Stimulated activated naive CD4-positive, alpha-beta T cell treated with Interleukin-2 at 50 U/mL for 16 hours (primary cell): Measurements from ENCODE around the gene GSTA3.
A peak's percentile ranks its signal among the peaks of the same experiment; 100 is the strongest.
"Not testable (repeated sequence)": the region's sequence is repeated elsewhere in the genome, so short reads cannot be mapped to it uniquely, and the experiment has no call there.

Source experiments
- DNase-seq: peaks from one replicate; lab custom pipeline; 2025; lab: John Stamatoyannopoulos, UW

GSTA3 gene

GRCh38 chr6:52910091-52910490, 593 bp upstream of the GSTA3 start:
- DNase-seq = no peak

GRCh38 chr6:52909131-52909530, 367 bp downstream of the GSTA3 start:
- DNase-seq = no peak

- DNase-seq = no peak
Measured at GRCh38 chr6:52908526-52908925, 972 bp downstream of the GSTA3 start.

DNA sequence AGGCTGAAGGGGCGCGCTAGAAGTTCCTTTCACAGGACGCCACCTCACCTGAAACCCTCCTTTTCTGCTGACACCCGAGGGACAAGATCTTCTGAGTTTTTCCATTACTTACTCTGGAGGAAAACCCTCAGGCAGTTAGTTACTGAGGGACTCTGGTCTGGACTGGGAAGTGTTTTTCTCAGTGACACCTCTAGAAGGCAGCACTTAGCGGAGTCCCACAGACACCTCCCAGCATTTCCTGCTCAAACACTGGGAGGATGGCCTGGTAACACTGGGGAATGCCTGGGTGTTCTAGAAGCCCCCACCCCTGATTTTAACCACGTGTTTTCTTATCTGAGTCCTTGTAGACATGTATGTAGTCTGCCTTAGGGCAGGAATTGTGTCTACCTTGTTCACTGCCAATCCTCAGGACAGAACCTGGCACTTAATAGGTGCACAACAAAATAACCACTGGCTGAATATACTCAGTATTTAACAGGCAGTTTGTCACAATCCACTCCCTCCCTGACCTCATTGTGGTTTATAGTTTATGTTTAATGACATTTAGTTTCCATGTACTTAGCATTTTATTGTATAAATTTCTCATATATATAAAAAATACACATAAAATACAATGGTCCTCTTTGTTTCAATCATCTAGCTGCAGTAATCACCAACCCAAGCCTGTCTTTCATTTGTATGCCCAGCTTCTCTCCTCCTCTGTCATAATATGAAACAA, 4.8 kb downstream of the GSTA3 start:
- no peak for DNase-seq

DNA sequence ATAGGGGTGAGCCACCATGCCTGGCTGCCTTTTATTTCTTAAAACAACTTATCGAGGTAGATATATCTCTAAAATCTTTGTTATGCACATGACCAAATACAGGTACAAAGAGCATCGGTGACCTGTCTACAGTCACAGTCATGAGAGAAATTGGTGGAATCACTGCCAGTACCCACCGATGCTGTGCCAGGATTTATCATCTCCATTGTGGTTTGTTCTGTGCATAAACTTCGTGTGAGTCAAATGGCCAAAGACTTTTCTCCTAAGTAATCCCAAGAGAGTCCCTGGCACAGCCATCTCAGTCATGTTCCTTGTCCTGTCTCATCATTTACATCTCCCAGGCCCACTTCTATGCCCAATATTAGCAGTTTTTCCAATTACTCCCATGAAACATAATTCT, 9.0 kb downstream of the GSTA3 start:
- no peak for DNase-seq

DNA sequence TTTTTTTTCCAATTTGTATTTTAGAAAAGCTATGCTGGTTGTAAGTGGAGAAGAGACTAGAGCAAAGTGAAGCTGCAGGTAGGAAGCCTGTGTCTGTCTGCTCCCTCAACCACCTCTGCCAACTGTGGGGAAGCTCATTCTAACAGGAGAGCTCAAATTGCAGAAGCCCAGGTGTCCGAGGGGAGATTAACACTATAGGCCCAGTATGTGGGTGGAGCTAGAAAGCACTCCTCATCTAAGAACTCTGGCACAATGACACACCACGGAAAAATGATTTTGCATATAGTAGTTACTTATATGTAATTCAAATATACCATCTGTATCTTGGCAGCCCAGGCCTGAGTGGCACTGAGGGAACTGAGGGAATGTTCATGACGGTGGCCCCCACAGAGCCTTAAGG, 13.7 kb downstream of the GSTA3 start:
- not testable (repeated sequence) for DNase-seq

GRCh38 chr6:52894285-52894684, 15.2 kb downstream of the GSTA3 start:
- DNase-seq = no peak

DNA sequence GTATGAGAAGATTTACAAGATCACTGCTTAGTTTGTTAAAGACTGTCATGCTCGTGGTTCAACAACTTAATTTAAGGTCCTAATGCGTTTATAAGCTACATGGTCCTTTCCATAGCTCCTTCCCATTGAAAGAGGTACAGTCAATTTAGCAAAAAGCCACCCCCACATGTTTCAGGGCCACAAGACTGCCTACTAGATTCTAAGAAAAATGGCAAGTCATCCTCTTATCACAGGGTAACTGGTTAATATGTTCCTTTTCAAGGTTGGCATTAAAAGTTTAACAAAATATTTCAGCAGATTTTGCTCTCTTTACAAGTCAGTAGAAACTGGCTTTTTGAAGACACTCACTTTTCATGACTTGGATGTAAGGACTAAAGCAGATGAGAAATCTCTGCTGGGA, 15.7 kb downstream of the GSTA3 start:
- DNase-seq = no peak

- no peak for DNase-seq
Measured at GRCh38 chr6:52893221-52893620, 16.3 kb downstream of the GSTA3 start.

DNA sequence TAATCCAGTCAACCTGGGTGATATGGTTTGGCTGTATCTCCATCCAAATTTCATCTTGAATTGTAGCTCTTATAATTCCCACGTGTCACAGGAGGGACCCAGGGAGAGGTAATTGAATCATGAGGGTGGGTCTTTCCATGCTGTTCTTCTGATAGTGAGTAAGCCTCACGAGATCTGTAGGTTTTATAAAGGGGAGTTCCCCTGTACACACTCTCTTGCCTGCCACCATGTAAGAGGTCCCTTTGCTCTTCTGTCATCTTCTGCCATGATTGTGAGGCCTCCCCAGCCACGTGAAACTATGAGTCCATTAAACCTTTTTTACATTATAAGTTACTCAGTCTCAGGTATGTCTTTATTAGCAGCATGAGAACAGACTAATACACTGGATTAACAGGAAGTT, 19.5 kb downstream of the GSTA3 start:
- no peak for DNase-seq

DNA sequence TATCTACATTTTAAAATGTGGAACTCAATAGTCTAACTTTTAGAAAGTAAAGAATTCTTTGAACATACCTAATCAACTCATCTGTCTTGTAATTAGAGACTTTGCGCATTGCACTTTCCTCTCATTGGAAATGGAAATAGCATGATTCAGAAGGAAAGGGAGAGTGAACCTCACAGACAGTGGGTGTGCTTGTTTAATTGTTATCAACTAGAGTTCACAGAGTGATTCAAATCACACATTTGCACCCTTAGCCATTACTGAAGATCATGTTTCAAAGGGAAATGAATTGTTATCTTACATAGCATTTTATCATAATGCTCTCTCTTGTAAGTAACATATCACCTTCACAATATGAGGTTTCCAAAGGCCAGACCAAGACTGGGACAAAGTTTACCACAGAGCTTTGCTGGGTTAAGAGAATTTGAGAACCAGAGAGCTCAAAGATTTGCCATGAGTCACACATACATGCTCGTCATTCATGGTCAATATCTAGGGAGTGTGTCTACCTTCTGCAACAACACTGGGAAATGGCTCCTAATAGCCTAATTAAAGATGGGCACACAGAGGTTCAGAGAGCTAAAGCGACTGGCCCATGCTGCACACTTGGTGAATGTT, 21.5 kb downstream of the GSTA3 start:
- no peak for DNase-seq

DNA sequence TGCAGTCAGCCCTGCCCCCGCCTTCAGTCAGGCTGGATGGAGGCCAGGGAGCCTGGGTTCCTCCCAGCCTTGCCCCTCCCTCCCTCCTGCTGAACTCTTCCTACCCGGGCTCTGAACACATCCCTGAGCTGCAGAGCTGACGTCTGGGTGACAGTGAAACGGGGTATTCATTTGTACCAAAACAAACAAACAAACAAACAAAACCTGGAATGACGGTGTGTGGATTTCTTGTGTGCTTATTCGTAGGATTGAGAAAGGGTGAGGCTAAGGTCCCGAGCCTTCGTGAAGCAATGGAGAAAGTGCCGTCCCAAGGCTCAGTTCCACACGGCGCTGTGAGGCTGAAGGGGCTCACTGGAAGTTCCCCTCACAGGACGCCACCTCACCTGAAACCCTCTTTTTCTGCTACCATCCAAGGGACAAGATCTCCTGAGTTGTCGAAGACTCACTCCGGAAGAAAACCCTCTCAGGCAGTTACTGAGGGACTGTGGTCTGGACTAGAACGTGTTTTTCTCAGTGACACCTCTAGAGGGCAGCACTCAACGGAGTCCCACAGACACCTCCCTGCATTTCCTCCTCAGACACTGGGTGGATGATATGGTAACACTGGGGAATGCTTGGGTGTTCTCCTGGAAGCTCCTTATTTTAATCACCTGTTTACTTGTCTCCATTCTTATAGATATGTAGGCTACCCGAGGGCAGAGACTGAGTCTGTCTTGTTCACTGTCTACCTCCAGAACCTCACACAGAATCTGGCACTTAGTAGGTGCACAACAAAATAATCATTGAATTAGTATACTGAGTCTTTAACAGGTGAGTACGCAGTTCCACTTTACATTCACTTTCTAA, 27.3 kb downstream of the GSTA3 start:
- peak; percentile 45 for DNase-seq

DNA sequence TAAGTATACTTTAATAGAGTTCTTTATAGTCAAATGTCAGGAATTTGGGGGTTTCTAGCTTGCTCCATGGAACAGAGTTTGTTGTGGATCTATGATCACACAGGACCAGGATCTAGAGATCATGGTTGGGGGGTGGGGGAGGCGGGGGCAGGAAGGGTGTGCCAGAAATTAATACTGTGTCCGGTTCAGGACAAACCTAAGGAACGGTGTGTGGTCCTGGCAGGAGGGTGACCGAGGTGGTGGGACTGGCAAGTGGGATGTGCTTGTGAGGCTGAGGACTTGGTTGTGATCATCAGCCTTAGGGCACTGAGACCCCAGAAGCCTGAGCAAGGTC, 27.9 kb downstream of the GSTA3 start:
- DNase-seq = no peak

DNA sequence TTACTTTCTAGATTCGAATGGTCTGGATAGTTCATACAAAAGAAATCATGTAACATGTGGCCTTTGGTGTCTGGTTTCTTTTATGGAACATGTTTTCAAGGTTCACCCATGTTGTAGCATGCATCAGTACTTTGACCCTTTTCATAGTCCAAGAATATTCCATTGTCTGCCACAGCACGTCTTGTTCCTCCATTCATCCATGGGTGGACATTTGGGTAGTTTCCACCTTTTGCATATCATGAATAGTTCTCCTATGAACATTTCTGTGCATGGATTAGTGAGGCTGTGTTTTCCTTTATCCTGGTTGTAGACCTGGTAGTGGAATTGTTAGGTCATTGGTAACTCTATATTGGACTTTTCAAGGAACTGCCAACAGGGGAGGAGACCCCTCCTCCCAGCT, 31.7 kb downstream of the GSTA3 start:
- no peak for DNase-seq

GRCh38 chr6:52877168-52877567, 32.3 kb downstream of the GSTA3 start:
- DNase-seq = no peak

GRCh38 chr6:52876056-52876787, 33.3 kb downstream of the GSTA3 start:
- no peak for DNase-seq

DNA sequence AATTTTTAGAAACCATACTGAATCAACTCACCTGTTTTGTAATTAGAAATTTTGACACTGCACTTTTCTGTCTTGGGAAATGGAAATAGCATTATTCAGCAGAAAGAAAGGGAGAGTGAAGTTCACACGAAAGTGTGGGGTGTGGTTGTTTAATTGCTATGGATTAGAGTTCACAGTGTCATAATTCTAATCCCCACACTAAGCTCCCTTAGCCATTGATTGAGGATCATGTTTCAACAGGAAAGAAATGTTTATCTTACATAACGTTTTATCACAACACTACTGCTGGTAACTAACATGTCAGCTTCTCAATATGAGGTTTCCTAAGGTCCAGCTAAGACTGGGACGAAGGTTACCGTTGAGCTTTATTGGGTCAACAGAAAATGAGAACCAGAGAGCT, 37.5 kb downstream of the GSTA3 start:
- no peak for DNase-seq

DNA sequence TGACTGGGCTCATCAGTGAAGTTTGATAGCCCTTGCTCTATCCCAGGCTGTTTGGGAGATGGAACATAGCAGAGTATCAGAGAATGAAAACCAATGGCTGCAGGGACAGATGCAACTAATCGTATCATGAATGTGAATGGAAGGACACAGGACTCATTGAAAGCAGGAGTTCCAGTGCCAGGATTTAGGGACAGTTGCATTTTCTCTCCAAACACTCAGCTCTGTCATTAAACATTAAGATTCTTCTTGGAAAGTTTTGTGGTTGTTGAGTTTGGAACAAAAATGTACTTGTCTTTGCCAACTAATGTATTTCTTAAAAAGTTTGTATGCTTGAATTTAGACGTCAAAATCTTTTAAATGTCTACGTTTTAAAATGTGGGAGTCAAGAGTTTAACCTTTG, 37.9 kb downstream of the GSTA3 start:
- DNase-seq = no peak

DNA sequence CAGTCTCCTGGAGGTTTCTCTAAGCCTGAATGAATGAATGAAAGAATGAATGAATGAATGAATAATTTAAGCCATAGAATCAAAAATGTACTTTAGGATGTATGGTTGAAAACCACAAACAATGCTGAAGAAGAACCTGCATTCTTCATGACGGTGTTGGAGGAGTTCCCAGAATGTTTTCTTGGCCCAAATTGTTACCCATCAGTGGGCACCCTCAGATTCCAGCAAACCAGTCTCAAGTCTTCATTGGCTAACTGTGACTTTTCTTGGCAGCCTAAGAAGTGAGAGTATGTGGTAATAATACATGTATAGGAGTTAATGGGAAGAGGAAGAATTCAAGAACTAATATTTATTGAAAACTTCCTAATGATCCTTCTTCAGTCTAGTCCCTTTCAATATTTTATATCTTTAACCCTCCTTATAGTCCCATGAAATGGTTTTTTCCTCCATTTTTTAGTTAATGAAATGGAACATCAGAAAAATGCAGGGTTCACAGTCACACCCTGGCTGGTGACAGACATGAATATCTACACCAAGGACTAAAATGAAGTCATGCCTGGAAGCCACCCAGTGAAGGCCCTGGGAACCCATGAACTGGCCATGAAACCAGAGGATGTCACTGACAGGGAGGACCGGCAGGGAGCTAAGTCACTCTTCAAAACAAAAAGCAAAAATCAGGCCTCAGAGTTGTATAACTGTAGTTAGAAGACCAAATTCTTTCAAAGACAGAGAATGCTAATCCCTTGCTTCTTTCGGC, 39.0 kb downstream of the GSTA3 start:
- not testable (repeated sequence) for DNase-seq

DNA sequence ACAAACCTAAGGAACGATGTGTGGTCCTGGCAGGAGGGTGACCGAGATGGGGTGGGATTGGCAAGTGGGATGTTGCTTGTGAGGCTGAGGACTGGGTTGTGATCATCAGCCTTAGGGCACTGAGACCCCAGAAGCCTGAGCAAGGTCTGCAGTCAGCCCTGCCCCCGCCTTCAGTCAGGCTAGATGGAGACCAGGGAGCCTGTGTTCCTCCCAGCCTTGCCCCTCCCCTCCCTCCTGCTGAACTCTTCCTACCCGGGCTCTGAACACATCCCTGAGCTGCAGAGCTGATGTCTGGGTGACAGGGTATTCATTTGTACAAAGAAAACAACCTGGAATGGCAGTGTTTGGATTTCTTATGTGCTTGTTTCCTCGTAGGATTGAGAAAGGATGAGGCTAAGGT, 40.6 kb downstream of the GSTA3 start:
- DNase-seq = not testable (repeated sequence)

GRCh38 chr6:52868240-52868639, 41.3 kb downstream of the GSTA3 start:
- DNase-seq = no peak

GRCh38 chr6:52861151-52861550, 48.3 kb downstream of the GSTA3 start:
- DNase-seq = not testable (repeated sequence)
